GM11168 (cell line): ENCODE results near the gene CLSTN3.

ENCODE experiments used
- in situ Hi-C: fragments of 300-500 bp; cut with MboI; formaldehyde crosslinking; loops from one replicate; pipeline ENCODE4 v1.12.0; 2022; ENCODE audit warnings: low sequenced_read_pairs; ENCODE audit not compliant: unreplicated experiment

Gene CLSTN3

DNA sequence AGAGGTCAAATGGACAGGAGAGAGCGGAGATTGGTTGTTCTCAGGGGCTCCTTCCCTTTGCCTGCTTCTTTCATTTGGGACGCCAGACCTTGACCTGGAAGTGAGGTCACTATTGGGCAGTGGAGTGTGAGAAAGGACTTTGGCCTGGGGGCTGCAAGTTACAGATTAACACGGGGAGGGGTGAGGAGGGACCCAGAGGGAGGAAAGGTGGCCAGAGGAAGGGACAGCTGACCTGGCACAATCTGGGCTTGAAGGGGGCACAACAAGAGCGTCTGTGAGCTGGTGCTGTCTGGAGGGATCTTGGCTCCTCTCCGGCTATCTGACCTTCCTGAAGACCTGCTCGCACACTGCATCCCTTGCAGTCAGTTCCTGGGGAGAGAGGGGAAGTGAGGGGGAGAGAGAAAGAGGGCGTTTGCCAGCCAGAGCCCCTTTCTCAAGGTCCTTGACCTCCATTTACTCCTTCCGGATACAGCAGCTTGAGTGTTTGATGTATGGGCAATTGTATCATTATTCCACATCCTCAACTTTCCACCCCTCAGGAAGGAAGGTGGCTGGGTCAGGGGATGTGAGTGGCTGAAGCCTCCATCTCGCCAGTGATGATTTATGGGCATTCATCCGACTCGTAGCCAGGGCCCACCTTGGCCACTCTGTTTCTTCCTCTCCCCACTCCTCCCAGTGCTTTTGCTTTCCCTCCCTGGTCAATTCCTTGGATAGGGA lies 6.2 kb upstream of the CLSTN3 start:
- in situ Hi-C loops: no loop called here

DNA sequence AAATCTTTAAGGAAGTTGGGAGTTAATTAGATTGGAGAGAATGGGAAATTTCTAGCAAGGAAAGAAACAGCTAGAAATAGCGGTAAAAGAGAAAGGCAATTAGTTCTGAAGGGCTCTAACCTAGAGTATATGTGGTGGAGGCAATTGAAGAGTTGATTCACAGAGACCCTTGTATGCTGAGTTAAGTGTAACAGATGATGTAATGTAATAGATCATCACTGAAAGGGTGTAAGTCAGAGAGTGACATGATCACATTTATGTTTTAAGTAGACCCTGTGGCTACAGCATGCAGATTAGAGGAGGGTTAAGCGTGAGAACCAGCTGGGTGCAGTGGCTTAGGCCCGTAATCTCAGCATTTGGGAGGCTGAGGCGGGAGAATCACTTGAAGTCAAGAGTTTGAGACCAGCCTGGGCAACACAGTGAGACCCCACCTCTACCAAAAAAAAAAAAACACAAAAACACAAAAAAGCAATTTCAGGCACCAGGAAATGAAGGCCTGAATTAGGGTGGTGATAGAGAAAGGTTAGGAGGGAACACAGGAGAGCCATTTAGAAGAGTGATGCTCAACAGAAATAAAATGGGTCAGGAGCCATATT lies 4.4 kb upstream of the CLSTN3 start:
- in situ Hi-C loops: no loop called here

DNA sequence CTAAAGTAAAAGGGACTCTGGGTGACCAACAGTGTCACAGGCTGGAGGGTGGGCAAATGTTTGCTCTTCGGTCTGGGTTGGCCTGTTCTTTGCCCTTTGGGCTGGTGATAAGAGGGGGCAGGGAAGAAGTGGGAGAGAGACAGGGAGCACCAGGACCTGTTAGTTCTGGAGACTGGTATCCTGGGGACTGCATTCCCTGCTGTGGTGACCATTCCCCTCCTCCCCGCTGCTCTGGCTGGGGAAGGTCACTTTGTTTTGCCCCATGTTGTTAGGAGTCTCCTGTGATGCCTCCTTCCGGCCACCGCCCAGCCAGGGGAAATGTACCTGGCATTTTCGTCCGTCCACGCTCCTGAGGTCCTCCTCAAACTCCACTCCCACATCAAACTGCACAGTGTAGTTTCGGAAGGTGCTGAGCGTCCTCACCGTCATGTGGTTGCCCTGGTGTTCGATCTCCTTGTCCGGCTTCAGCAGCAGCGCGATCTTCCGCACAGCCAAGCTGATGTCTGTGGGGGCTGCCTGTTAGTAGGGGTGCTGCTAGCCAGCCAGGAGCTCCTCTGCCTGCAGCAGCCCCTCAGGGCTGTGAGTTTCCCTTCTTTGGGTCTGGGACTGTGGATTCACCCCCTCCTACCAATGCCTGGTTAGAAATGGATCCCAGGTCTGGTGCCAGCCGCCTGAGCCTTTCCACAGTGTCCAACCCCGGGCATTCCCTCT lies 2.1 kb upstream of the CLSTN3 start:
- in situ Hi-C loops: no loop called here

DNA sequence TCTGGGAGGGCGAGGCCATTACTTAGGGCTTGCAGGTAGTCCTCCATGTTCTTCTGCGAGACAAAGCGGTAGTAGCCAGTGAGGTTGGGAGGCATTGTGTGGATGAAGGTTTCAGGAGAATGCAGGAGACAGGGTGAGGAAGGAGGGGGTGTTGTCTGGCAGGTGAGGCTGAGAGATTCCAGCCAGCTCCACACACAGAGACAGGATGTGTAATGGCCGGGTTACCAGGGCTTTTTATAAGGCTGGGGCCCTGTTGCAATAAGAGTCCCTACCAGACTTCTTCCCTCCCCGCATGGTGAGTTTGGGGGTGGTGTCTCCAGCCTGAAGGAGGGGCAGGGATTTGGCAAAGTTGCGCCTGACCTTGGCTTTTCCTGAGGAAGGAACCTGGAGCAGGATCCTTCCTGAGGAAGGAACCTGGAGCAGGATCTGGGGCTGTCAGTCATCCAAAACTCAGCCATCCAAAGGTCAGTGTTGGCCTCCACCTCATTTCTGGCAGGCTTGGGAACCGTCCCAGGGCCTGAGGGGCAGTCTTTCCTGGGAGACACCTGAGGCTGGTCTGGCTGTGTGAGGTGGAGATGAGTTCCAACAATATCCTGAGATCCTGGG lies 1.4 kb upstream of the CLSTN3 start, which contains the start of gene RBP5:
RBP5 (minus strand) TSS at position 209 of the 606 bp plus-strand sequence; CDS start at position 95, 114 bp downstream.
- in situ Hi-C loops: no loop called here

DNA sequence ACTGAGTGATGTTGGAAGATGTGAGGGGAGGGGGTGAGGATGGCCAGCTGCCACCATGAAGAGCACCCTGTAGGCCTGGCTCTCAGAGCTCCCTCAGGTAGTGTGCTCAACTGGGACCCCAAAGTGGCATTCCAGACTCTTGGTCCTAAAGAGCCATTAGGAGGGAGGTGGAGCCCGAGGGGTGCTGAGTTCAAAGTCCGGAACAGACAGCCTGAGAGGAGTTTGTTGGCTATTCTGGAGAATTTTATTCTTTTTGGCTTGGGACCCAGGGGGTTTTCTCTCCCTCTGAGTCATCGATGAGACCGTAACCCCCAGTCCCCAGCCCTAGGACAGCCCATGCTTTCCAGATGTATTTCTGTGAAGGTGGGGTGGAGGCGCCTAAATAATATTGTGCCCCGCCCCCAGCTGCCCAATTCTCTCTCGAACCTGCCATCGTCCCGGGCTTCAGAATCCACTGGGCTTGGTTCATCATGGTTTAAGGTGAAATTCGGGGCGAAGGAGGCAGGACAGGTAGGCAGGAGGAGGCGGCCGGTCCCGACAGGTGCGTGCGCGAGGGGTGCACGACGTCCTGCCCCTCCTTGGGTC lies 792 bp upstream of the CLSTN3 start:
- in situ Hi-C loops: no loop called here

DNA sequence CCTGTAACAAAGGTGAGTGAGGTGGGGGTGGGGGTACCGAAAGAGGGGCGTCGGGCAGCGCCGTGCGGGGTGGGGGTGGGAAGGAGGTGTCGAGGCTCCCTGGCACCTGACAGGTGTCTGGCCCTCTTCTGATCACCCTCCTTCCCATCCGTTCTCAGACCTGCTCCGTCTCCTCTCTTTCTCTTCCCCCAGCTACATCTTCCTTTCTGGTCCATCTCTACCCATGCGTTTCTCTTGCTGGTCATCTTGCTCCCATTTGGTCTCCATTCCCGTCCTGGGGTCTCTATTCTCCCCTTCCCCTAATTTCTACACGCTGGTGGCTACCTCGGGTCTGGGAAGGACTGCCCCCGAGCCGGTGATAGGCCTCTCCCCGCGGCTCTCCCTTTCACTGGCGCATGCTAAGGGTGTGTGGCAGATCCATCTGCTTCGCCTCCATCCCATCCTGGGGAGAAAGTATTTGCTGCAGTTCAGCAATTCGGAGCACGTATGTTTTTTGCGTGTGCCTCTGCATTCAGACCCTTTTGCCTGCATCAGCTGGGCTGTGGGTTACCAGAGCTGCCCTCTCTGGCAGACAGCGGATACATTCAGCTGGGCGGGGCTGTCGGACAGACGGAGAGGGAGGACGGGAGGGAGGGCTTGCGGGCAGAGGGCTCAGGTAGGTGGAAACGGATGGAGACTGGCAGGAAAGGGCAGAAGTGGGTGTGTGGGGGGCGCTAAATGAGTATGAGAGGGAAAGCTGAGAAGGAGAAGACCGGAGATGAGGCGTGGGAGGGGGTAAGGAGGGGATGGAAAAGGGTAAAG lies 730 bp downstream of the CLSTN3 start:
- in situ Hi-C loops: no loop called here

DNA sequence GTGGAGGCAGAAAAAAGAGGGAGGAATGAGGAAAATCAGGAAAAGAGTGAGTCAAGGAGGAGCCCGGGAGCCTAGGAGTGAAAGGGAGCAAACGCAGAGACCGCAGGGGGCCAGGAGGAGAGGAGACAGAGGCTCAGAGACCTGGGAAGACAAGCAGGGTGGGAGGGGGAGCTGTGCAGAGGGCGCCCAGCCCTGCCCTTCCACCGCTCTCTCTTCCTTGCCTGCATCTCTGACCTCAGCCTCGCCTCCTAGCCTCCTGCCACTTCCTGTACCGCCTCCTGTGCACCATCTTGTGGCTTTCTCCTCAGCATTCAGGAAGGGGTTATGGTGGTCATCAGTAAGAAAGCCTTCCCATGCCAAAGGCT lies 1.3 kb downstream of the CLSTN3 start:
- in situ Hi-C loops: no loop called here

DNA sequence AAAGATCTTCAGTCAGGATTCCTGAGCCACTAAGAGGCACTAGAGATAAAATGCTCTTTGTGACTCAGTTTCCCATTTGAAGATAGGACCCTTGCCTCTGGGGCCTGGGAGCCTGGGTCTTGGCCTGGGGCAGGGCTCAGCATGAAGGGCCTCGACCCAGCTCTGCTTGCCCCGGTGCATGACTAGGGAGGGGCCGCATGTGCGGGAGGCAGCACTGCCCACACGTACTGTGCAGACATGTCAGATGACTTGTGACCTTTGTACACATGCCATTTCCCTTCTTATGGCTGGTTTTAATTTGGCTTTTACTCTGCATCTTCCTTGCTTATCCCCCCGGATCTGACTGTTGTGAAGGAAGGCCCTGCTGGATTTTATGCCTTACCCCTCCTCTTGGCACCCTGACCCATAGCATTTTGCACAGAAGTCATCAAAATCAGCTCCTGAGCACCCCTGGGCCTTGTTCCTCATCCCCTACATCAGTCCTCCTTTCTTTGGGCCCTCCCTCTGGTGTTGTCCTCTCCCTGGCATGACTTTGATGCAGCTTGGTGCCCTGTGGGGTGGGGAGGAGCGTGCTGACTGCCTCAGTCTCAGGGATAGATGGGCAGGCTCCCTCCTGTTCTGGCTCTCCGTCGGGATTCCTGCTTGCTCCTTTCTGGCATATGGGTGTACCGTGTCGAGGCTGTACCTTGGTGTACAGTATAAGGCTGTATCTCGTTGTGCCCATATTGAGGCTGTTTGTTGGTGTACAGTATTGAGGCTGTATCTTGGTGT lies 4.4 kb downstream of the CLSTN3 start:
- in situ Hi-C loops: no loop called here

DNA sequence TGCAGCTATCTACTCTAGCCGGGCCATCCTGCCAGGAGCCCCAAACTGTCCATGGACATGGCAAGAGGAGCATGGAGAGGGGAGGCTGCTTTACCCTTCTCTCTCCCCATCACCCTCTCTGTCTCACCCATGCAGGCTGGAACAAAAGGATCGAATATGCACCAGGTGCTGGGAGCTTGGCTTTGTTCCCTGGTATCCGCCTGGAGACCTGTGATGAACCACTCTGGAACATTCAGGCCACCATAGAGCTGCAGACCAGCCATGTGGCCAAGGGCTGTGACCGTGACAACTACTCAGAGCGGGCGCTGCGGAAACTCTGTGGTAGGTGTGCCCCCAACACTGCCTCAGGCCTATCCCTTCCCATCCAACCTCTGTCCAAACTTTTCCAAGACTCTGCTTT lies 5.9 kb downstream of the CLSTN3 start:
- in situ Hi-C loops: no loop called here

DNA sequence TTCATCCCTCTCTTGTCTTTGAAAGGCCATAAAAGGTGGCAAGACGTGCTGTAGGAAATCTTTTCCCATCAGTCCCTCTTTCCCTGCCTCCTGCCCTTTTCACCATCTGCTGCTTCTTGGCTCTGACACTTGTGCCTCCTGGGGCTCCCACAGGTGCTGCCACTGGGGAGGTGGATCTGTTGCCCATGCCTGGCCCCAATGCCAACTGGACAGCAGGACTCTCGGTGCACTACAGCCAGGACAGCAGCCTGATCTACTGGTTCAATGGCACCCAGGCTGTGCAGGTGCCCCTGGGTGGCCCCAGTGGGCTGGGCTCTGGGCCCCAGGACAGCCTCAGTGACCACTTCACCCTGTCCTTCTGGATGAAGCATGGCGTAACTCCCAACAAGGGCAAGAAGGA lies 6.5 kb downstream of the CLSTN3 start:
- in situ Hi-C loops: no loop called here

DNA sequence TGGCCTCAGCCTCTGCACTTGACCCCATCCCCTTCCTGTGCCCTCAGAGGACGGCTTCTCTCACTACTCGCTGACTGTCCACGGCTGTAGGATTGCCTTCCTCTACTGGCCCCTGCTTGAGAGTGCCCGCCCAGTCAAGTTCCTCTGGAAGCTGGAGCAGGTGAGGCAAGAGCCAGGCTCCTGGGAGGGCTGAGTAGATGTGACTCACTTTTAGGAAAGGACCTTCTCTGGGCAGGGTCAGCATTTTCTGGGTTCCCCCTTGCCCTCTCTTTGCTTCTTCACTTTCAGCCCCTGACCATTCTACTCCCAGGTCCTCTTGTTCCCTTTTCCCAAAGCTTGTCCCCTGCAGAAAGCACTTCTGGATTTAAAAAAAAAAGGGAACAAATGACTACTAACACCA lies 7.7 kb downstream of the CLSTN3 start:
- in situ Hi-C loops: no loop called here

DNA sequence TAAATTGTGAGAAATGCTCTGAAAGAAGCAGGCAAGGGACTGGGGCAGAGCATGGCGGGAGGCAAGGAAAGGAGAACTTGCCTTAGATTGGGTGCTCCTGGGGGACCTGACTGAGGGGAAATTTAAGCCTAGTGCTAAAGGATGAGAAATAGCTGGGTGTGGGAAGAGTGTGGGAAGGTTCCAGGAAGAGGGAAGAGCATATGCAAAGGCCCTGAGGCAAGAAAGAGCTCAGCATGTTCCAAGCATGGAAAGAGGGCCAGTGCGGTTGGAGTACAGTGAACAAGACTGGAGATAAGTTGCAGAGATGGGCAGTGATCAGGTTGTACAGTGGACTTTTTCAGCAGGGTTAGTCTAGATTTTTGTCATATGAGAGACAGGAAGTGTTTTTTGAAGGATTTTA lies 9.0 kb downstream of the CLSTN3 start:
- in situ Hi-C loops: no loop called here

DNA sequence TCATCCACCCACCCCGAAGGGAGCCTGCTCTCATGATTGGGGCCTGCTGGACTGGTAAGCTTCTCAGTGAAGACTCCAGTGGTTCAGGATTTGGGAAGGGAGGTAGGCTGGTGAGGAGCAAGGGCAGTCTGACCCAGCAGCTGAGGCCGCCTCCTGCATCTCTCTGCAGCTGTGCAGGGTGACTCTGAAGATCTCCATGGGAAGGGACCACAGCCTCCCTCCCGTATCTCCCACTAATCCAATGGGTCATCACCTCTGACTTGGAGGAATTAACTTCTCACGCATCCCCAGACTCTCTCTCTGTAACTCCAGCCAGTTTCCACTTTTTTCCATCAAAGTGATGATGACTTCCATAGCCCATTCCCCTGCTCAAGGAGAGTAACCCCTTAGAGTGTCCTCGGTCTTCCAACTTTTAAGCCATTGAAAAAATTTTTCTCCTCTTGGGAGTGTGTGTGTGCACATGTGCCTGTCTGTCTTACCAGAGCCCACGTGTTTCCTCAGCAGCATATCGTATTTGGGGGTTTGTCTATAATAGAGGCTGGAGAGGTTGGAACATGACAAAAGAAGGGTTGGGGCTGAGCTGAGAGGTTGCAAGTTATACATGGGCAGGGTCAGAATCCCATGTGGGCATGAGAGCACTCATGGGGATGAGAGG lies 11.3 kb downstream of the CLSTN3 start:
- in situ Hi-C loops: no loop called here

DNA sequence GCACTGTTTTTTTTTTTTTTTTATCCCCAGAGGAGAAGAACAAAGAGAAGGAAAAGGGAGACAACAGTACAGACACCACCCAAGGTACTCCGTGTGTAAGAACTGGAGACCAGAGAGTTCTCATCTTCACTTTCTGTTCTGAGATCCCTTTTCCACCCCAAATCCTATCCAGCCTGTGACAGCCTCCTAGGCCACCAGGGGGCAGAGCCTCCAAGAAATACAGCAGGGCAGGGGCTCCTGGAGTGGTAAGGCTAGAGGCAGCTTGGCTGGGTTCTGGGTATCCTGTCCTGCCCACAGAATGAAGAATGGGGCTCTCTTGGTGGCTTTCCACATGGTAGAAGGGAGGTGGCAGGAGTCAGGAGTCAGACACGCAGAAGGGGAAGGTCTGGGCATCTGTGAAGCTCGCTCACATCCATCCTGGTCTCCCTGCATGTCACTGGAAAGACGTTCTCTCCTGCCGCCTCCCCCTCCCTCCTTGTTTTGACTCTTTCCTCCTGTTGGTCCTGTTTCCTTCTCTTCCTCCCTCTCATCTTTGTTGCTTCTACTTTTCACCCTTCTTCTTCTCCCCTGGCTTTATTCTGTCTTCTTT lies 12.0 kb downstream of the CLSTN3 start:
- in situ Hi-C loops: no loop called here

DNA sequence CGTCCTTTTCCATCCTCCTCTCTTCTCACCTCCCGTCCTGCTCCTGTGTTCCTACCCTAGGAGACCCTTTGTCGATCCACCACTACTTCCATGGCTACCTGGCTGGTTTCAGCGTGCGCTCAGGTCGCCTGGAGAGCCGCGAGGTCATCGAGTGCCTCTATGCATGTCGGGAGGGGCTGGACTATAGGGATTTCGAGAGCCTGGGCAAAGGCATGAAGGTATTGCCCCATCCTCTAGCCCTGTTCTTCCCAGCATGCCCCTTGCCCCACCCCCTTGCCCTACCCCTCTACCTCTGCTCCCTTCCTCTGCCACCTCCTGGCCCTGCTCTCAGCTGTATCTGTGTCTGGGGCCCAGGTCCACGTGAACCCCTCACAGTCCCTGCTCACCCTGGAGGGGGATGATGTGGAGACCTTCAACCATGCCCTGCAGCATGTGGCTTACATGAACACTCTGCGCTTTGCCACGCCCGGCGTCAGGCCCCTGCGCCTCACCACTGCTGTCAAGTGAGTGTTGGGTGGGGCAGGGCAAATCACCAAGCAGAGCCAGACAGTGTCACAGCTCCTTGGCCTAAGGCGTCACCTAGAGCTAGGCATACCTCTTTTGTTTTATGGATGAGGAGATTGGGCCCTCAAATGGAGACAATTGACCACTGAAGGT lies 12.8 kb downstream of the CLSTN3 start:
- in situ Hi-C loops: no loop called here

DNA sequence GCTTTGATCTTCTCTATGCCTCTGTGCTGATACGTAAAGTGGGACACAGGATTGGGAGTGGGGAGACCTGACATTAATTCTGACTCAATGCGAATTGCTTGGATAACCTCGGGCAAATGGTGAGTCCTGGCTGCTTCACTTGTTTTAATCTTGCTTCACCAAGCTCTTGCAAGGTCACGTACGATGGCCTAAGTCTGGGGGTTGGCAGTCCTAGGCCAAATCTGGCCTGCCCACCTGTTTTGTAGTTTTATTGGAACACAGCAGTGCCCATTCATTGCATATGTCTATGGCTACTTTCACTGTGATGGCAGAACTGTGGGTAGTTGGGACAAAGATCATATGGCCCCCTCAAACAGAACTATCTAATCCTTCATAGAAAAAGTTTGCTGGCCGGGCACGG lies 13.4 kb downstream of the CLSTN3 start:
- in situ Hi-C loops: no loop called here

DNA sequence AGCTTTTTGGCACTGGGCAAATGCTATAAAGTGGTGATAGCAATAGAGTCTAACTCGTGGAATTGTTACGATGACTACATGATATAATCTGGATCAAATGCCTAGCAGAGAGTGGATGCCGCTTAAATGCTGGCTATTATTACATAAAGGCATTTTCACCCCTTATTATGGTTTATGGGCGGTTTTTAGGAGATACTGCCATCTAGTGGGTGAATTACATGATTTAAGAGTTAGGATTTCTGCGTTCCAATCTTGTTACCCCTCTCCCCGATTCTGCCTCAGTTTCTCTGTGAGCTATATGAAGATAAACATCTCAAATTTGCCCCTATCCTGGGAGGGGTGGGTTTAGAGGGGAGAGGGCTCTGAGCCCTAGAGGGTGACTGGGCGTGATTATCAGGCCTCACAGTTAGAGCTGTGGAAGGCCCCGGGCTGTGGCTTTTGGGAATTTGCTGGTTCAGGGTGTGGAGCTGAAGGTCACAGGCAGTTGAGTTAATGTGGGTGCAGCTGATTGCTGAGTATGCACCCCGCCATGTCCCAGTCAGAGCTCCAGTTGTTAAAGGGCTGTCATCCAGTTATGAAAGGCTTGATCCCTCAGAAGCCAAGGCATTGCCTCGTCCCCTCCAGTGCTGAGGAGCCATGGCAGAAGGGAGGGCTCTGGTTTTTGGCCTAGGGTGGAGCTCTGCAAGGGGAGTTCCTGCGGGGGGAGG lies 14.4 kb downstream of the CLSTN3 start:
- in situ Hi-C loops: no loop called here
